Ovary (tissue), 3 donors: Measurements from ENCODE around the gene HMOX1.

ENCODE experiments used
- POLR2A ChIP-seq: fragments of 450-650 bp; IDR thresholded peaks from one replicate; pipeline ENCODE4 v1.6.1; 2017; ENCODE audit warnings: antibody characterized with exemption, mild to moderate bottlenecking, moderate library complexity
- TF ChIP-seq, protein P1 (sequence below), 3 donors: fragments of 450-650 bp in 2 of 3; fragments of 200-600 bp in 1 of 3; IDR thresholded peaks; one replicate each; pipeline versions ENCODE4 v1.5.1 to v1.8.0; 2016 to 2022; ENCODE audit warnings: antibody characterized with exemption in 3 of 3, mild to moderate bottlenecking in 1 of 3
- donor health status: DM: no; HTN: no; CAD: no.

DNA sequence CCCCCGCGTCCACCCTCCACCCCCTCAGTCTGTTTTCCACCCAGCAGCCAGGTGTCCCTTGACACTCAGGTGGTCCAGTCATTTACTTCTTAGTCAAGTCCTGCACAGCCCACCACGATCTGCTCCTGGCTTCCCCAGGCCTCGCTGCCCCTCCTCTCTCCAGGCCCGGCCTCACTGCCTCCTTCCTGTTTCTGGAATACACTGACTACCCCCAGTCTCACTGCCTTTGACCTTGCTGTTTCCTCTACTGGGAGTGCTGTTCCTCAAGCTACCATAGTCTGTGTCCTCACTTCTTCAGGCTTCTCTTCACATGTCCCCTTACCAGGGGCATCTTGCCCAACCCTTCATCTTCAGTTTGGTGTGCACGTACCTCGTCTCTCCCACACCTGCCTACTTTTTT, 26.5 kb downstream of the HMOX1 start:
- TF ChIP-seq, protein P1, sequence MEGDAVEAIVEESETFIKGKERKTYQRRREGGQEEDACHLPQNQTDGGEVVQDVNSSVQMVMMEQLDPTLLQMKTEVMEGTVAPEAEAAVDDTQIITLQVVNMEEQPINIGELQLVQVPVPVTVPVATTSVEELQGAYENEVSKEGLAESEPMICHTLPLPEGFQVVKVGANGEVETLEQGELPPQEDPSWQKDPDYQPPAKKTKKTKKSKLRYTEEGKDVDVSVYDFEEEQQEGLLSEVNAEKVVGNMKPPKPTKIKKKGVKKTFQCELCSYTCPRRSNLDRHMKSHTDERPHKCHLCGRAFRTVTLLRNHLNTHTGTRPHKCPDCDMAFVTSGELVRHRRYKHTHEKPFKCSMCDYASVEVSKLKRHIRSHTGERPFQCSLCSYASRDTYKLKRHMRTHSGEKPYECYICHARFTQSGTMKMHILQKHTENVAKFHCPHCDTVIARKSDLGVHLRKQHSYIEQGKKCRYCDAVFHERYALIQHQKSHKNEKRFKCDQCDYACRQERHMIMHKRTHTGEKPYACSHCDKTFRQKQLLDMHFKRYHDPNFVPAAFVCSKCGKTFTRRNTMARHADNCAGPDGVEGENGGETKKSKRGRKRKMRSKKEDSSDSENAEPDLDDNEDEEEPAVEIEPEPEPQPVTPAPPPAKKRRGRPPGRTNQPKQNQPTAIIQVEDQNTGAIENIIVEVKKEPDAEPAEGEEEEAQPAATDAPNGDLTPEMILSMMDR (IDR thresholded peaks at IDR 0.05): no peak
- TF ChIP-seq POLR2A: no peak
